ENCODE data around the gene ABO.
"Not testable (repeated sequence)": the region's sequence is repeated elsewhere in the genome, so short reads cannot be mapped to it uniquely, and the experiment has no call there.

The ABO gene

GRCh38 chr9:133223159-133223756 lies 51.7 kb downstream of the ABO start:
- ATAC-seq = not testable (repeated sequence)

GRCh38 chr9:133221994-133222393 lies 53.0 kb downstream of the ABO start:
- not testable (repeated sequence) for ATAC-seq

GRCh38 chr9:133221177-133221809 lies 53.7 kb downstream of the ABO start:
- ATAC-seq = no peak

GRCh38 chr9:133218049-133218975 lies 56.7 kb downstream of the ABO start:
- not testable (repeated sequence) for ATAC-seq

GRCh38 chr9:133217333-133217988 lies 57.5 kb downstream of the ABO start:
- ATAC-seq = not testable (repeated sequence)

GRCh38 chr9:133214276-133214675 lies 60.7 kb downstream of the ABO start:
- ATAC-seq = not testable (repeated sequence)

GRCh38 chr9:133210609-133211008 lies 64.4 kb downstream of the ABO start:
- ATAC-seq = no peak

GRCh38 chr9:133210202-133210532 lies 64.8 kb downstream of the ABO start:
- ATAC-seq = no peak

- ATAC-seq = not testable (repeated sequence)
These were observed 65.4 kb downstream of the ABO start for GRCh38 chr9:133209327-133210201.

- ATAC-seq = not testable (repeated sequence)
These were observed 66.1 kb downstream of the ABO start, which contains the start of gene OBP2B for GRCh38 chr9:133208880-133209300. TSS of gene OBP2B (minus strand) at chr9:133209250. CDS start at chr9:133209199, 51 bp downstream.

GRCh38 chr9:133208171-133208879 lies 66.7 kb downstream of the ABO start:
- not testable (repeated sequence) for ATAC-seq

GRCh38 chr9:133207540-133208170 lies 67.3 kb downstream of the ABO start:
- no peak for ATAC-seq

GRCh38 chr9:133207021-133207531 lies 67.9 kb downstream of the ABO start:
- no peak for ATAC-seq

GRCh38 chr9:133205996-133206931 lies 68.7 kb downstream of the ABO start:
- no peak for ATAC-seq

- ATAC-seq = not testable (repeated sequence)
These were observed 69.5 kb downstream of the ABO start for GRCh38 chr9:133205481-133205887.

Data from activated CD4-positive, CD25-positive, alpha-beta regulatory T cell treated with anti-CD3 and anti-CD28 coated beads, Interleukin-2, amount 50 U/mL, for 24 hours (primary cell).